ENCODE data around the gene APCDD1L. TPM values are rescaled to one million over a fixed set of nuclear protein-coding genes. Genes with fewer than 3 reads are reported as not detected.

The APCDD1L gene
- polyA plus RNA-seq, 4 donors: 0.10 to 0.46 TPM; not detected in 2

DNA sequence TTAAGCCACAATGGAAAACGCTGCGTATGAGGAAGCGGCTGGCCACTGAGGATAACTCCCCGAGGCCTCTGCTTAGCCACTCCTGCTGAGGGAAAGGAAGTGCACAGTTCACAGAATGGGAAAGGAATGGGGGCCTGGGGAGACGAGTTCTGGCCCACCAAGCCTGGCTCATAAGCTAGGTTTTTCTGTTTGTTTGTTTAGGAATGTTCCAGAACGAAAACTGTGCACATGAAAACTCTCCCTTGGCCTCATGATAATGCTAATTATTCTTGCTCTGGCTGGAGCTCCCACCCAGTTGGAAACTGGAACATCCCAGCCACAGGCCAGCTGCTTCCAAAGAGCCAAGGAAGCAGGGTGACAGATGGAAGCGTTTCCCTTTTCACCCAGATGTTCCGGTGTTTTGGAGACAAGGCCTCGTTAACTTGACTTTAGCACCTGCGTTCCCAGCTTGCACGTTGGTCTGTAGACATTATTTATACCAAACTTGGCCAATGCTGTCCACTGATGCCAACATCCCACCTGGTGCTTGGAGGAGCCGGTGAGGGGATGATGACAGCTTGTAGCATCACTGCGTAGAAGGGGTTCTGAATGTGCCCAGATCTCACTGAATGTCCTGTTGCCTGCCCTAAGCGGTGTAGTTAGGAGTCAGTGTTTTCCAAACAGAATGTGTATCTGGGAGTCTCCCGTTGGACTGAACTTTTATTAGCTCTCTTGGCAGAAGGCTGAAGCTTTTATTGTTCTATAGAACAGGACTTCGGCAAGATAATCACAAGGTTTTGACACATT is 34.5 kb downstream of the APCDD1L start:
- peaks cover 0 to 18% of the 10 kb centered on the region in 2 donors for H3K9me3 ChIP-seq (ENCODE audit: control insufficient read depth in 2 of 2, insufficient read depth in 1 of 2, low read depth in 1 of 2, low read length in 1 of 2)
- H3K4me1 ChIP-seq (ENCODE audit: control insufficient read depth in 3 of 3, insufficient read depth in 2 of 3, low read depth in 1 of 3, low read length in 2 of 3): no peaks in the 10 kb centered on the region
- no peaks in the 10 kb centered on the region for H3K27me3 ChIP-seq (ENCODE audit: control insufficient read depth in 3 of 3, insufficient read depth in 3 of 3, low read length in 3 of 3)
- H3K36me3 ChIP-seq (ENCODE audit: control insufficient read depth in 3 of 3, insufficient read depth in 2 of 3, low read depth in 1 of 3, low read length in 3 of 3): no peaks in the 10 kb centered on the region
- no peak overlapping the region for H3K27ac ChIP-seq (ENCODE audit: low read depth in 1 of 3, low read length in 2 of 3)
- FAIRE-seq (no peak), DNase-seq (no peak)
- H3K4me3 ChIP-seq (ENCODE audit: low read depth in 1 of 3, low read length in 3 of 3): no peak overlapping the region
- WGBS, 3 donors: 53 to 66% (median 59%) methylated on average over 16 of the region's 16 CpGs

DNA sequence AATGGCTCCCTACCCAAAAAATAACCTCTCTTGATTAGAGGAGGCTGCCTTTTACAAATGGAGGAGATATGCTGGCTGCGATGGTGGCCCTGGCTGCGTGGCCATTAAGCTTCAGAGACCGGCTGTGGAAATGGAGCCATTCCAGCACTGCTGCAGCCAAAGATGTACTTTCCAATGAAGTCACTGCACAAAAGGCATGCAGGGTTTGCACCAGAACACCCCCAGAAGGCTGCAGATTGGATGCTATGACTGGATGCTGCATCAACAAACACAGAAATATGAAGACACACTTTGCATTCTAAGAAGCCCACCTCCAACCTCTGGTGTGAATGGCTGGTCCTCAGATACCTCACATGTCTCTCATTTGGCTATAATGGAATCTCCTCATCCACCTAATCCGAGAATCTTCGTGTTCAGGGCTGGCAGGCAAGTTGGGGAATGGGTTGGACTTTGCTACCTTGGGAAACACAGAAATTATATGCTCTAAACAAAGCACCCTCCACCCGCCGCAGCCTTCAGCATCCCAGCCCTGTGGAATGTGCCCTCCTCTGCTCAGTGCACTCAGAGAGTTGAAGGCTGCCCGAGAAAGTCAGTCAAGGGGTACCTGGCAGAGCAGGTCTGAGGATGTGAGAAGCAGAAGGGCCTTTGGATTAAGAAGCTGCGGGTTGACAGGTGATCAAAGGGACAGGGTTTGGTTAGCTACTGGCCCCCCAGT is 35.3 kb downstream of the APCDD1L start:
- no peaks in the 10 kb centered on the region for H3K27me3 ChIP-seq (ENCODE audit: control insufficient read depth in 3 of 3, insufficient read depth in 3 of 3, low read length in 3 of 3)
- H3K27ac ChIP-seq (ENCODE audit: low read depth in 1 of 3, low read length in 2 of 3): no peak overlapping the region
- no peaks in the 10 kb centered on the region for H3K36me3 ChIP-seq (ENCODE audit: control insufficient read depth in 3 of 3, insufficient read depth in 2 of 3, low read depth in 1 of 3, low read length in 3 of 3)
- no peak overlapping the region for H3K4me3 ChIP-seq (ENCODE audit: low read depth in 1 of 3, low read length in 3 of 3)
- DNase-seq (no peak), FAIRE-seq (no peak)
- peaks cover 0 to 18% of the 10 kb centered on the region in 2 donors for H3K9me3 ChIP-seq (ENCODE audit: control insufficient read depth in 2 of 2, insufficient read depth in 1 of 2, low read depth in 1 of 2, low read length in 1 of 2)
- WGBS, 3 donors: 62 to 72% (median 63%) methylated on average over 9 of the region's 9 CpGs
- no peaks in the 10 kb centered on the region for H3K4me1 ChIP-seq (ENCODE audit: control insufficient read depth in 3 of 3, insufficient read depth in 2 of 3, low read depth in 1 of 3, low read length in 2 of 3)

DNA sequence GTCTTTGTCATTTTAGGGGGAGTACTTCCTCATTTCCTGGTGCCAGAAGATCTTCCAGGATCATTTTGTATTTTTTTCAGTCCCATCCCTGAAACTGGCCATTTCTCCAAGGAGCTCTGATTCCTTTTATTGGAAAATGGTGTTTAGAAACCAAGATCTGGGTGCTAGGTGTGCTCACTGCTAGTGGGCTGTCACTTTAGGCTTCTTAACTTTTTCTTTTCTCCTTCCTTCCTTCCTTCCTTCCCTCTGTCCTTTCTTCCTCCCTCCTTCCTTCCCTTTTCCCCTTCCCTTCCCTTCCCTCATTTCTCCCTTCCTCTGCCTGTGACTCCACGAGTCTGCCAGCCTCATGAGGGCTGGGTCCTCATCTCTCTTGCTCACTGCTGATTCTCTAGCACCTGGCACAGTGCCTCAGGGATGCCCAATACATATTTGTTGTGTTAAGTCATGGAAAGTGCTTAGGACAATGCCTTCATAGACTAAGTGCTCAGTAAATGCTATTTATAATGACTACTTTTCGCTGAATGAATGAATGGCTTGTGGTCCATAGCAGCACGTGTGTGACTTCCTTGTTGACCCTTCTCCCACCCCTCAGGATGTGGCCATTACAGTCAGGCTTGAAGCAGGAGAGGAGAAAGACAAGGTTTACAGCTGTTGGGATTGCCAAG is 36.9 kb downstream of the APCDD1L start:
- Histone ChIP-seq H3K4me1 (ENCODE audit: control insufficient read depth in 3 of 3, insufficient read depth in 2 of 3, low read depth in 1 of 3, low read length in 2 of 3) (no peaks in the 10 kb centered on the region), H3K4me3 (ENCODE audit: low read depth in 1 of 3, low read length in 3 of 3) (no peak overlapping the region), H3K27me3 (ENCODE audit: control insufficient read depth in 3 of 3, insufficient read depth in 3 of 3, low read length in 3 of 3) (no peaks in the 10 kb centered on the region), H3K27ac (ENCODE audit: low read depth in 1 of 3, low read length in 2 of 3) (no peak overlapping the region), H3K36me3 (ENCODE audit: control insufficient read depth in 3 of 3, insufficient read depth in 2 of 3, low read depth in 1 of 3, low read length in 3 of 3) (no peaks in the 10 kb centered on the region), H3K9me3 (ENCODE audit: control insufficient read depth in 2 of 2, insufficient read depth in 1 of 2, low read depth in 1 of 2, low read length in 1 of 2) (peaks cover 0 to 18% of the 10 kb centered on the region in 2 donors)
- no peak for DNase-seq
- 67 to 82% (median 78%) methylated on average over 3 of the region's 3 CpGs for WGBS, 3 donors
- no peak for FAIRE-seq

DNA sequence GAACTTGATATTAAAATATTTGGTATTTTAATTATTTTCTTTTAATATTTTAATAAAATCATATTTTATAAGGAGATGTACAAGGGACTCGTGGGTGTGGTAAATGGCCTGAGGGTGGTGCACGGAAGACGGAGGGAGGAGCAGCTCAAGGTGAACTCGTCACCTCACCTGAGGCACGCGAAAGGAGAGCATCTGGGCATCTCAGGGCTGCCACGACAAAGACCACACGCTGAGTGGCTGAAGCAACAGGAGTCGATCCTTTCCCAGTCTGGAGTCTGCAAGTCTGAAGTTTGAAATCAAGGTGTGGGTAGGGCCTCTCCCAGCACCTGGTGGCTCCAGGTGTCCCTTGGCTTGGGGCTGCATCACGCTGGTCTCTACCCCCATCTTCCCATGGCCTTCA is 39.7 kb downstream of the APCDD1L start:
- no peak overlapping the region for H3K27ac ChIP-seq (ENCODE audit: low read depth in 1 of 3, low read length in 2 of 3)
- FAIRE-seq: no peak
- 85 to 90% (median 88%) methylated on average over 10 of the region's 10 CpGs for WGBS, 3 donors
- H3K27me3 ChIP-seq (ENCODE audit: control insufficient read depth in 3 of 3, insufficient read depth in 3 of 3, low read length in 3 of 3): no peaks in the 10 kb centered on the region
- H3K4me3 ChIP-seq (ENCODE audit: low read depth in 1 of 3, low read length in 3 of 3): no peak overlapping the region
- H3K4me1 ChIP-seq (ENCODE audit: control insufficient read depth in 3 of 3, insufficient read depth in 2 of 3, low read depth in 1 of 3, low read length in 2 of 3): no peaks in the 10 kb centered on the region
- DNase-seq: no peak
- peaks cover 0 to 15% of the 10 kb centered on the region in 2 donors for H3K9me3 ChIP-seq (ENCODE audit: control insufficient read depth in 2 of 2, insufficient read depth in 1 of 2, low read depth in 1 of 2, low read length in 1 of 2)
- no peaks in the 10 kb centered on the region for H3K36me3 ChIP-seq (ENCODE audit: control insufficient read depth in 3 of 3, insufficient read depth in 2 of 3, low read depth in 1 of 3, low read length in 3 of 3)

DNA sequence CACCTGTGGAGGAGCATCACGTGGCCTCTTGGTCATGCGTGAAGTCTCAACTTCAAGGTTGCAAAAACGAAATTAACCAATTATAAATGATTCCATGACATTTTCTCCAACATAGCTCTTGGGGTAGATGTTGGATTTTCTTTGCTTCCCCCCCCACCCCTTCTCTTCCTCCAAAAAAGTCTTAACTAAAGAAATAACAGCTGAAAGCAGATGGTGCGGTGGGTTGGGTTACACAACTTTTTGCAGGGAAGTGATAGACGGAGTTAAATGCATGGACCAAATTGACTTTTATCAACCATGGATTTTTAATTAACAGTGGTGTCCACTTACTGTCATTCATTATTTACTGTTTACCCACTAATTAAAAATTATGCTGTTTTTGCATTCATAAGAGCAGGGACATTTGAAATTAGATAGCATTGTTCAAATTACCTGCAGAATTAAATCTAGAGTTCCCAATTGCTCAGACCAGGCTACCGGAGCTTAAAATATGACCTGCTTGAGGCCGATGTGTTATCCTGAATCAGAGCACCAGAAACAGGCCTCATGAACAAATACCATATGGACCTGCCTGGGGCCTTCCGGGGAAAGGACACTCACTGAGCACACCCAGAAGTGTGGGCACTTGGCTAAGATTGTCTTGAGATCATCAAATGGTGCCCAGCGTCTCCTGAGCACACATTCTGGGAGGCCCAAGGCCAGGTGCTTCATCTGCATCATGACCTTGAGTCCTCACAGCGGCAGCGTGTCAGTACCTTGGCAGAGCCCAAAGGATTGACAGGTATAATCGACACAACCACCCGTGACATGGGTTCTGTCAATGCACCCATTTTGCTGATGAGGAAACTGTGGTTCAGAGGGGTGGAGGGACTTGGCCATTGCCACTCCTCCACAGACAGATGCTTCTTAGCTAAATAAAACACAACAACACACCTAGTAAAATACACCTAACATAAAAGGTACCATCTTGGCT is 41.5 kb downstream of the APCDD1L start:
- DNase-seq (no peak), FAIRE-seq (no peak)
- Histone ChIP-seq H3K36me3 (ENCODE audit: control insufficient read depth in 3 of 3, insufficient read depth in 2 of 3, low read depth in 1 of 3, low read length in 3 of 3) (no peaks in the 10 kb centered on the region), H3K4me1 (ENCODE audit: control insufficient read depth in 3 of 3, insufficient read depth in 2 of 3, low read depth in 1 of 3, low read length in 2 of 3) (no peaks in the 10 kb centered on the region), H3K4me3 (ENCODE audit: low read depth in 1 of 3, low read length in 3 of 3) (no peak overlapping the region), H3K9me3 (ENCODE audit: control insufficient read depth in 2 of 2, insufficient read depth in 1 of 2, low read depth in 1 of 2, low read length in 1 of 2) (peaks cover 0 to 13% of the 10 kb centered on the region in 2 donors), H3K27me3 (ENCODE audit: control insufficient read depth in 3 of 3, insufficient read depth in 3 of 3, low read length in 3 of 3) (no peaks in the 10 kb centered on the region), H3K27ac (ENCODE audit: low read depth in 1 of 3, low read length in 2 of 3) (no peak overlapping the region)
- WGBS, 3 donors: 86 to 89% (median 88%) methylated on average over 13 of the region's 13 CpGs

DNA sequence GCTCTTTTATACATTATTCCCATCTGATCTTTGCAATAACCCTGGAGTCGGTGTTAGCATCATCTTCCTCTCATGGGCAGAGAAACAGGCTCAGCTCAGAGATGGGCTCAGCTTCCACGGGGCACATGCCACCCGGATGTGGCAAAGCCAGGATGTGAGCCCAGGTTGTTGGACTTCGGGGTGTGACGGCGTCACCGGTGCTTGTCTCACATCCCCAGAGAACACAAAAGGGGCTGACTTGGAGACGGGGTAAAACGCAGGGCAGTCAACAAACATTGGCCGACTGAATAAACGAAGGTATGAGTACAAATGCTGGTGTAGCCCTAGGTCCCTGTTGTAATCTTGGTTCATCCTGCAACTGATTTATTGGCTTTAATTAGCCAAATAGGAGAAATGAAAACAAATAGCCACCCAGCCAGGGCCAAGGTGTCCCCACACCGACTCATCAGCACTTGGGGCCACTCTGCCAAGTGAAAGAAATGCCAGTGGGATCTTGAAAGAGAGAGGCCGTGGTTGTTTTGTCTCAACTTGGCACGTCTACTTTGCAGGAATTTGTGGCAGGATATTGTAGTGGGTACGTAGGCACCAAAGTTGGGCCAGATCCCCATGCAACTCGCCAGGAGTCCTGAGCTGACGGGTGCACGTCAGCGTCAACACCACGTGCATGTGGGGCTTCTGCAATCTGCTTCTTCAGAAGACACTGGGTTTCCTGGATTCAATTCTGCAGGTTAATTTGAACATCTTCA is 42.8 kb downstream of the APCDD1L start:
- WGBS, 3 donors: 83 to 85% (median 84%) methylated on average over 20 of the region's 20 CpGs
- no peaks in the 10 kb centered on the region for H3K36me3 ChIP-seq (ENCODE audit: control insufficient read depth in 3 of 3, insufficient read depth in 2 of 3, low read depth in 1 of 3, low read length in 3 of 3)
- DNase-seq (no peak), FAIRE-seq (no peak)
- no peaks in the 10 kb centered on the region for H3K27me3 ChIP-seq (ENCODE audit: control insufficient read depth in 3 of 3, insufficient read depth in 3 of 3, low read length in 3 of 3)
- H3K4me1 ChIP-seq (ENCODE audit: control insufficient read depth in 3 of 3, insufficient read depth in 2 of 3, low read depth in 1 of 3, low read length in 2 of 3): no peaks in the 10 kb centered on the region
- no peak overlapping the region for H3K27ac ChIP-seq (ENCODE audit: low read depth in 1 of 3, low read length in 2 of 3)
- no peak overlapping the region for H3K4me3 ChIP-seq (ENCODE audit: low read depth in 1 of 3, low read length in 3 of 3)
- H3K9me3 ChIP-seq (ENCODE audit: control insufficient read depth in 2 of 2, insufficient read depth in 1 of 2, low read depth in 1 of 2, low read length in 1 of 2): peaks cover 0 to 4% of the 10 kb centered on the region in 2 donors

DNA sequence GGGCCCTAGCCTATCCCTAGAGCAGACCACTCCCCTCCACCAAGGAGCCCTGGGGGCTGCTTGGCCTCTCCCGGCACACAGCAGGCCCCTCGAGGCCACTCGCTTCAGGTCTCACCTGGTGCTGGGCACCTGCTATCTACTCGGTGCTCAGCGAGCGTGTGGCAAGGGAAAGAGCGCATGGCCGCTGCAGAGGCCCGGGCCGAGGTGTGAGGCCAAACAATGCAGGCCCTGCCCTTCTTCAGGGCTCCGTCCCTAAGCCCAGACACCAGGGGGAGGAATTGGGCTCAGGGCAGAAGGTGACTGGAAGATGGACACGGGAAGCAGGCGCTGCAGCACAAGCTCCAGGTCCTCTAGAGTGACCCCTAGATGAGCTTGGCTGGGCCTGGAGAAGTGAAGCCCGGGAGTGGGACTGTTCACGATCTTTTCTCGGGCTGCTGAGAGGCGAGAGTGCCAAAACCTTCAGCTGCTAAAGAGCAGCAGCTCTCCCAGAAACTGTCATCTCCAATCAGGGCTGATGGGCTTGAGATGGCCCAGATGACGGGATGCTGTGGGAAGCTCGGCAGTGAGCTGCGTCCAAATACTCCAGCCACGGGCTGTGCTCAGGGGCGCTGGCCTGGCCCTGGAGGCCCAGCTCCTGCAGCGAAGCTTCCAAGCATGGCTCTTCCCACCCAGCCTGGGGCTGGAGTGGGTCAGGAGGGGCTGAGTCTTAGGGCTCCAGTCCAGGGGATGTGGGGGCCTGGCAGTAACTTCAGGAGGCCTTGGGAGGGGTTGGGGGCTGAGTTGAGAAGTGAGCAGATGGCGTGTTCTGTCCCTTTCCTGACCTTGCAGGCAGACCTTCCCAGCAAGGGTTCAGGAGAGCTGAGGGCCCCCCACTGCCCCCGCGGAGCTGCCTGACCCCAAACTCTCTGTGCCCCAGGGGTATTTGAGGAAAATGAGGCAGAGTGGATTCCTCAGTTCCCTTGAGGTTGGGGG is 43.7 kb downstream of the APCDD1L start:
- Histone ChIP-seq H3K9me3 (ENCODE audit: control insufficient read depth in 2 of 2, insufficient read depth in 1 of 2, low read depth in 1 of 2, low read length in 1 of 2) (peaks cover 0 to under 1% of the 10 kb centered on the region in 2 donors), H3K27me3 (ENCODE audit: control insufficient read depth in 3 of 3, insufficient read depth in 3 of 3, low read length in 3 of 3) (no peaks in the 10 kb centered on the region), H3K27ac (ENCODE audit: low read depth in 1 of 3, low read length in 2 of 3) (peak overlapping the region in 1 of 3 donors; percentile 18), H3K4me1 (ENCODE audit: control insufficient read depth in 3 of 3, insufficient read depth in 2 of 3, low read depth in 1 of 3, low read length in 2 of 3) (no peaks in the 10 kb centered on the region), H3K4me3 (ENCODE audit: low read depth in 1 of 3, low read length in 3 of 3) (no peak overlapping the region), H3K36me3 (ENCODE audit: control insufficient read depth in 3 of 3, insufficient read depth in 2 of 3, low read depth in 1 of 3, low read length in 3 of 3) (no peaks in the 10 kb centered on the region)
- DNase-seq (peak in 1 of 2 donors; percentile 45), FAIRE-seq (no peak)
- 67 to 82% (median 76%) methylated on average over 26 of the region's 26 CpGs for WGBS, 3 donors
